ENCODE measurements around the gene CATSPERB.

GRCh38 chr14:91636604-91637003, 95.3 kb downstream of the CATSPERB start:
- TF ChIP-seq CTCF (conservative IDR thresholded peaks at IDR 0.05 in 1 of 2, IDR thresholded peaks at IDR 0.05 in 1 of 2; ENCODE audit: extremely low read depth in 1 of 2, insufficient read depth in 1 of 2, low read depth in 1 of 2, low read length in 2 of 2) (no peak), EZH2 (IDR thresholded peaks at IDR 0.05; ENCODE audit: borderline replicate concordance, low read length) (no peak)

Data from mammary epithelial cell (primary cell).